NCI-H2227 (cell line): Measurements from ENCODE around the gene SGF29.
"Not testable (repeated sequence)": the region's sequence is repeated elsewhere in the genome, so short reads cannot be mapped to it uniquely, and the experiment has no call there.

ENCODE experiments used
- DNase-seq: peaks from one replicate; lab custom pipeline; 2025; ENCODE audit not compliant: unreplicated experiment; lab: John Stamatoyannopoulos, UW

The SGF29 gene

DNA sequence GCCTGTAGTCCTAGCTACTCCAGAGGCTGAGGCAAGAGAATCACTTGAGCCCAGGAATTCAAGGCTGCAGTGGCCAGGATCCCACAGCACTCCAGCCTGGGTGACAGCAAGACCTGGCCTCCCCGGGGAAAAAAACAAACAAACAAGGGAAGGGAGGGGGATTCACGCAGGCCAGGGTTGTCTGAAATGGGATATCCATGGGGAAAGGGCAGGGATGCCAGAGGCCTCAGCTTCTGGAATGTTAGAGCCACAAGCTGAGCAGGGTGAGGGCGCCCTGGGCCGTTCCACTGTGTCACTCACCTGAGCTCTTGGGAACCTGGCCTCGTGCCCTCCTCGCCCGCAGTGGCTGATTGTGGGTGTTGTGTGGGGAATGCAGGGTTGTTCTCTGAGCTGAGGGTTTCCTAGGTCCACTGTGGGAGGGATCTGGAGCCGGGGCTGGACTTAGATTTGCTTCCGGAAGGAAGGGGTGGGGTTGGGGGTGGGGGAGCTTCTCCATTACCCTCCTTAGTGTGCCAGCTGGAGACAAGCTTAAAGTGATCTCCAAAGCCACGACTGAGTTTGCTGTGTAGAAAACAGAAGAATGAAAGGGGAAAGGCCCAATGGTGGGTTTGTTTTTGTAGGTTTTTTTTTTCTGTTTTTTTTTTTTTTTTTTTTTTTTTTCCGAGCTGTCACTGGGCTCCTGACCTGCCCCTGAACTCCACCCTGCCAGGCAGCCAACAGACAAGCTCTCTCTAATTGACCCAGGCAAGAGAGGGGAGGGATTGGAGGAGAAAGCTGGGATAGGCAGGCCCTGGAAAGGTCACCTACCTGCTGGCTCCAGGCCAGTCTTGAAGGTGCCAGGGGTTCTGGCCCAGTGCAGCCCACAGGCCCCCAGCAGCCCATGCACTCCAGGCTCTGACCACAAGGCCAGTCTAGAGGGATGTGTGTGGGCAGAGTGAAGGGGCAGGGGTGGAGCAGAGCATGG is 56.2 kb downstream of the SGF29 start, which contains the start of gene SULT1A1:
Gene SULT1A1 (minus strand): TSS at position 414 of the 964 bp plus-strand sequence. CDS start 1,189 bp downstream, outside the sequence.
- DNase-seq = no peak

DNA sequence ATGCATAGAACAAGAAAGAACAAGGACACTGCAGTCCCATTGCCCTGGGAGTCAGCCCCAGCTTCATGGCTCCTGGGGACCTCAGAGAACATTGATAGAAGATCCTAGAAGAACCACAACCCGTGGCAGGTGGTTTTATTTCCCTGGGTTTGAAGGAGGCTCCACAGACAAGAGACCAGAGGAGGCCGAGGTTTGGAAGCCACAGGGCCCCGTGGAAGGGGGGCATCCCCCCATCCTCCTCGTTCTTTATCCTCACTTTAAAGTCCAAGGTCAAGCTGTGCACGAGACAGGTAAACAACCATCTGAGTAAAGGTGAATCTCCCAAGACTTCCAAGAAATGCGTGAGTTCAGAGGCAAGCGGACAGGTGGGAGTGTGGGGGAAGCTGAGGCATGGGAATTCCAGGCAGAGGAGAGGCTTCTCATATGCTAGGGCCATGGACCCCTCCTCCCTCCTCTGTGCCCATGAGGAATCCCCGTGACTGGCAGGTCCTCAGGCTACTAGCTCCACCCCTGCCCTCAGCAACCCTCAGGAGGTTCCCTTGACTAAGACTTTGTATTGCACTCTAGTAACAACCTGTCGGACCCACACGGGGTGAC is 57.0 kb downstream of the SGF29 start:
- DNase-seq = no peak

DNA sequence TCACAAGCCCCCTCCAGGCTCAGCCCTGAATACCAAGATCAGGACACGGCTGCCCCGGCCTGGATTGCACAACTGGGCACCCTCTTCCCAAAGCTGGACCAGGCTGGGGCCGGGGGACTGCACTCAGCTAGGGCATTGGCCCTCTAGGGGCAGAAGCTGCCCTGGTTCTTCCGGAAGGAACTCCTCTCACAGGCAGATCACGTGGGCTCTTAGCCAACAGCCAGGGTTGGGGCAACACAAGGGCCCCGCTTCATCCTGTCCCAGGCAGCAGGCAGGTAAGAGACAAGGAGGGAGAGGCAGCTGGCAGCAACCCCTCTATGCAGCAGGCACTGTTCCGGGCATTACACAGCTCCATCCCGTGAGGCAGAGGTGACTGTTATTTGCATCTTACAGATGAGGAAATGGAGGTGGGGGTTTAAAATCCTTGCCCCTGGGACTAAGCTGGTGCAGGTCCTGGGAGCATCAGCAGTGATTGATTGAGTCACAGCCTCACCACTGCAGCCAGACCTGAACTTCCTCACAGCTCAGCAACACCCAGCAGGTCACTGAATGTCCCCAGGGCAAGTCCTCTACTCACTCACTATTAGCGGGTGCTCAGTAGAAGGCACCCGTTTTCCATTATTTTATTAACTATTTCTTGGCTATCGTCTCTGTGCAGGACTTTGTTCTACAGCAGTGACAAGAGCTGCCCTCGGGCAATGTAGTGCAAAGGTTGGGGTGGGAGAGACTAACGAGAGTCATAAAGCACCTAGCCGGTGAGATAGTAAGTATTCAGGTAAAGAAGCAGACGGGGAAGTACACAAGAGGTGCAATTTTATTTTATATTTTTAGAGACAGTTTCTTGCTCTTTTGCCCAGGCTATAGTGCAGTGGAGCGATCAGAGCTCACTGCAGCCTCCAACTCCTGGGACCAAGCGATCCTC is 58.9 kb downstream of the SGF29 start:
- DNase-seq = not testable (repeated sequence)

DNA sequence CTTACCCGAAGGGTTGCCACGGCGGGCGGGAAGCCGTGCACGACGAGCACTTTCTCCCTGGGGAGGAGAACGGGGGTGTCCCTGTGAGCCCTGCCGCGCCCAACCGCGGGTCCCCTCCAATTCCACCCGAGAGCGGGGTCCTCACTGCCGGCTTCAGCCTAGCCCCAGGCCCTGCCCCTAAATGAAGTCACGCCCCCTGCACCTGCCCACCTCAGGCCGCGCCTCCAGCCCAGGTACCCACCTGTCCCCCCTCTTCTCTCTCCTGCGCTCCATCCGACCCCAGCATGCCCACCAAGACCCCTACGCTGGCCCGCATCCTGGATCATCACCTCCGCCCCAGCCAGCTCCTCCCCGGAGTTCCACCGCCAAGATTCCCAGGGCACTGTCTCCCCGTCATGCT is 60.2 kb downstream of the SGF29 start:
- DNase-seq = not testable (repeated sequence)

DNA sequence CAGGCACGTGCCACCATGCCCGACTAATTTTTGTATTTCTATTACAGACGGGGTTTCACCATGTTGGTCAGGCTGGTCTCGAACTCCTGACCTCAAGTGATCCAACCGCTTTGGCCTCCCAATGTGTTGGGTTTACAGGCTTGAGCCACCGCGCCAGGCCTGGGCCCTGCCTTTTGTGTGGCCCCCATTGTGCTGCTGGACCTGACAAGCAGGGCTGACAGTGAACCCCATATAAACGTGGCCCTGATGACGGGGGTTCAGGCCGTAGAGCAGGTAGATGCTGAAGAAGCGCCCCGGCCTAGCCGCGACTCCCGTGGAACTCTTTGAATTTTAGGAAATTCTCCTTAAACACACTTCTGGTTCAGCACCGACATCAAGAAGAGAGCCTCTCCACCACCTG is 60.8 kb downstream of the SGF29 start:
- not testable (repeated sequence) for DNase-seq

DNA sequence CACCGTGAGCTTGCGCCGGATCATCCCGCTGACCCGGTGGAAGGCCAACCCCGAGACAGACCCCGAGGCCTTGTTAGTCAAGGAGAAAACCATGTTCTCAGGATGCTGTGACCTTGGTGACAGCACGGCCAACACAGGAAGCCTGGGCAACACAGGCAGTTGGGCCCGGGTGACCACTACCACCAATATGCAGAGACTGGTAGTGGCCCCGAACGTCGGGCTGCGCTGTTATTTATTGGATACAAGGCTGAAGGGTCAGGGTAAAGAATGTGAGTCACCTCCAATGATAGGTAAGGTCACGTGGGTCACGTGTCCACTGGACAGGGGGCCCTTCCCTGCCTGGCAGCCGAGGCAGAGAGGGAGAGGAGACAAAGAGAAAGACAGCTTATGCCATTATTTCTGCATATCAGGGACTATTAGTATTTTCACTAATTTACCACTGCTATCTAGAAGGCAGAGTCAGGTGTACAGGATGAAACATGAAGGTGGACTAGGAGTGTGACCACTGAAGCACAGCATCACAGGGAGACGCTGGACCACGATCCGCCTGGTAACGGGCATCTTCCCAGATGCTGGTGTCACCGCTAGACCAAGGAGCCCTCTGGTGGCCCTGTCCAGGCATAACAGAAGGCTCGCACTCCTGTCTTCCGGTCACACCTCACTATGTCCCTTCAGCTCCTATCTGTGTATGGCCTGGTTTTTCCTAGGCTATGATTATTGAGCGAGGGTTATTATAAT is 61.9 kb downstream of the SGF29 start:
- peak; percentile 54 for DNase-seq

DNA sequence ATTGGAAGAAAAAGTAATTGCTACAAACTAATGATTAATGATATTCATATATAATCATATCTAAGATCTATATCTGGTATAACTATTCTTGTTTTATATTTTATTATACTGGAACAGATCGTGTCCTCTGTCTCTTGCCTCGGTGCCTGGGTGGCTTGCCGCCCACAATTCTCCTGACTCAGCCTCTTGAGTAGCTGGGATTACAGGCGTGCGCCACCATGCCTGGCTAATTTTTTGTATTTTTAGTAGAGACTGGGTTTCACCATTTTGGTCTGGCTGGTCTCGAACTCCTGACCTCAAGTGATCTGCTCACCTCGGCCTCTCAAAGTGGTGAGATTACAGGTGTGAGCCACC is 62.5 kb downstream of the SGF29 start:
- not testable (repeated sequence) for DNase-seq

DNA sequence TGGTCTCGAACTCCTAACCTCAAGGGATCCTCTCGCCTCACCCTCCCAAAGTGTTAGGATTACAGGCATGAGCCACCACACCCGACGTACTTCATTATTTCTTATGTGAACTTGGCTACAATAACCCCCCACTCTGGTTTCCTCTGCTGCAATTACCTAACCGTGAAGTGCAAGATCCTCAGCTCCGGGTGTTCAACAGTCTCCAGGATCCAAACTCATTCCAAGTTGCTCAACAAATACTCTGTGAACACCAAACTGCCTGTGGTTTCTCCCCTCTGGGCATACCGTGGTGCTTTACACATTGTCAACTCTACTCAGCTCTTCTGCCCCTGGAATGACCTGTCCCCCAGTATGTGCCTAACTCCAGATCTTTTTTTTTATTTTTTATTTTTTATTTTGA is 62.9 kb downstream of the SGF29 start:
- DNase-seq = no peak

DNA sequence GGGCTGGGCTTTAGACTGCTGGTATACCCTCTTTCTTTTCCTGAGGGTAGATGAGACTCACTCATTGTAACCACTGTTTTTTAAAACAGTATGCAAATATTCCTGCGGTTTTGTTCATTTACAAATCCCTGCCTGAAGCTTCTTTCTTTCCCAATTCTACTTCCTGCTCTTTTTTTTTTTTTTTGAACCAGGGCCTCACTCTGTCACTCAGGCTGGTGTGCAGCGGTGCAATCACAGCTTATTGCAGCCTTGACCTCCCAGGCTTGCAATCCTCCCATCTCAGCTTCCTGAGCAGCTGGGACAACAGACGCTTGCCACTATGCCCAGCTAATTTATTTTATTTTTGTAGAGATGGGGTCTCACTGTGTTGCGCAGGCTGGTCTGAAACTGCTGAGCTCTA is 64.2 kb downstream of the SGF29 start:
- DNase-seq = peak; percentile 33

DNA sequence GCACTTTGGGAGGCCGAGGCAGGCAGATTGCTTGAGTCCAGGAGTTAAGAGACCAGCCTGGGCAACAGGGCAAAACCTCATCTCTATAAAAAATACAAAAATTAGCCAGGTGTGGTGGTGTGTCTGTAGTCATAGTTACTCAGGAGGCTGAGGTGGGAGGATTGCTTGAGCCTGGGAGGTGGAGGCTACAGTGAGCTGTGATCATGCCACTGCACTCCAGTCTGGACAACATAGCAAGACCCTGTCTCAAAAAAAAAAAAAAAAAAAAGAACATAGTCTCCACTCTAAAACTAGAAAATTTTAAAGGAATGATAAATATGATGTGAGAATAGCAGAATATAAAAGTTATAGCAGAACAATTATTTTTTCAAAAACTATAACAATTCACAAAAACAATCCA is 66.6 kb downstream of the SGF29 start:
- not testable (repeated sequence) for DNase-seq

DNA sequence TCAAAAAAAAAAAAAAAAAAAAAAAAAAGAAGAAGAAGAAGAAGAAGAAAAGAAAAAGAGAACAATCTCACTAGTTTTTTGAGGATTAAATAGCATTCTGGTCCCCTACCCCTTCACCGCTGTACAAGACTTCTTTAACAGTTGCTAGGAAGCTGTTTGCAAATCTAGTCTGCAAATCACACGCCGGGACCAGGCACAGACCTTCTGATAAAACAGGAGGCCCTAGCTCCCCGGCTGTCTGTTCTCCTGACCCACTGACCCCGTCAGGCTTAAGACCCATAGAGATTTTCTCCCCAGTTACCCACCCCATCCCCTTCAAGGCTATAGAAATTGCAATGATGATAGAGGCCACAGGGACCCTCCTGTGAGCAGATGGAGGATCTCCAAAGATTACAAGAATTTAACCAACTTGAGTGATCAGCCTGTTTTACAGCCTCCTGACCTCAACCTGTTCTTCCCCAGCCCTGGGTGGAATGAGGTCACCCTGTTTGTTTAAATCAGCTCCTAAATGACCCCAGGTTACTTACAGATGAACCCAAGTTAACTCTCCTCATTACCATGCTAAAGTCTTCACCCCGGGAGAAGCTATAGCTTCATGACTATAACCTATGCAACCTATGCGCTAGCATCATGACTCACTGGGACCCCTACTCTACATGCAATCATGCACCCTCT is 67.9 kb downstream of the SGF29 start:
- DNase-seq = no peak

DNA sequence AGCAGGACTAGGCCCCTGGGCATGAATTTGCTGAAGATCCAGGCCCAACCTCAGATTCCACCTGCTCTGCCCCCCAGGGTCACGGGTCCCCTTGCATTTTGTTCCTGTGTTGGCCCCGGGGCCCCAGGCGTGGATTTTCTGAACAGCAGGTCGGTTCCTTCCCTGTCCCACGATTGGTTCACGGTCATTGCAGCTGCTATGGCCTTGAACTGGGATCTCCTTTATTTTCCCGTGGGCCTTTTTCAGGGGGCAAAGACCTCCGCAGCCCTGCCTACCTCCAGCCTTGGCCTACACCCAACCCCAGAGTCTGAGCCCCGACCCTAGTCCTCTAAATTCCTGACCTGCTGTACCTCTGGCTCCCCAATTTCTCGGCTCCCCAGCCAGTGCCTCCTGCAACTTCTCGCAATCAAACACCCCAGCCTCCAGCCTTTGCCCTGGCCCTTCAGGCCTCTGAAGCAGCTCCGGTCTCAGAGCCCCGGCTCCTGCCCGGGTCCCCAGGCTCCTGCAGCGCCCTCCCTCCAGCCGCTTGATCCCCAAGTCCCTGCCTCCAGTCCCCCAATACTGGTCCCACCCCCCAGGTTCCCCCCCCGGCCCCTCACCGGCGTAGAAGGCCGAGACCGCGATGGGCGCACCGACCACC is 68.9 kb downstream of the SGF29 start:
- not testable (repeated sequence) for DNase-seq

DNA sequence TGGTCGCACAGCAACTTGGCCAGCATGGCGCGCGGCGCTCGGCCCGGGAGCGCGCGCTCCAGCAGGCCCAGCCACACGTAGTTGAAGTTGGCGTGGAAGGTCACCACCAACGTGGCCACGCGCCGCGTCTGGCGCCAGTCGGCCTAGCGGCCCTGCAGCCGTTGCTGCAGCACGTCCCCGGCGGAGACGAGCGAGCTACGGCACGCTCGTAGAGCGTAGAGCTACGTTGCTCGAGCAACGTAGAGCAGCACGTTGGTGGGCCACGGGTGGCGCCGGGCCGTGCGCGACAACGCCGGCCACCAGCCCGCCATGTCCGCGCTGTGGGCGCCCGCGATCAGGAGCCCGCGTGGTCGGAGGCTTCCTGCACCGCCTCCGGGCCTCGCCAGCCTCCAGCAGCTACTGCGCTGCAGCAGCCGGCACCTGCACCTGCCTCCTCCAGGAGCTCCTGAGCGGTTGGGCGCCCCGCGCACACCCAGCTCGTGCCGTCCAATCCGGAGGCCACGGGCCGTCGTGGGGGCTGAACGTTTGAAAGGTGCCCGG is 69.5 kb downstream of the SGF29 start:
- peak; percentile 87 for DNase-seq

DNA sequence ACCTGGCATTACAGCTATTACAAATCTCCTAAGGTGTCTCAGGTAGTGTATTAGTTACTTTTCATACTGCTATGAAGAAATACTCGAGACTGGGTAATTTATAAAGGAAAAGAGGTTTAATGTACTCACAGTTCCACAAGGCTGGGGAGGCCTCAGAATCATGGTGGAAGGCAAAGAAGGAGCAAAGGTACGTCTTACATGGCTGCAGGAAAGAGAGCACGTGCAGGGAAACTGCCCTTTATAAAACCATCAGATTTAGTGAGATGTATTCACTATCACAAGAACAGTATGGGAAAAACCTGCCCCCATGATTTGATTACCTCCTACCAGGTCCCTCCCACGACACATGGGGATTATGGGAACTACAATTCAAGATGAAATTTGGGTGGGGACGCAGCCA is 77.2 kb downstream of the SGF29 start:
- DNase-seq = not testable (repeated sequence)

DNA sequence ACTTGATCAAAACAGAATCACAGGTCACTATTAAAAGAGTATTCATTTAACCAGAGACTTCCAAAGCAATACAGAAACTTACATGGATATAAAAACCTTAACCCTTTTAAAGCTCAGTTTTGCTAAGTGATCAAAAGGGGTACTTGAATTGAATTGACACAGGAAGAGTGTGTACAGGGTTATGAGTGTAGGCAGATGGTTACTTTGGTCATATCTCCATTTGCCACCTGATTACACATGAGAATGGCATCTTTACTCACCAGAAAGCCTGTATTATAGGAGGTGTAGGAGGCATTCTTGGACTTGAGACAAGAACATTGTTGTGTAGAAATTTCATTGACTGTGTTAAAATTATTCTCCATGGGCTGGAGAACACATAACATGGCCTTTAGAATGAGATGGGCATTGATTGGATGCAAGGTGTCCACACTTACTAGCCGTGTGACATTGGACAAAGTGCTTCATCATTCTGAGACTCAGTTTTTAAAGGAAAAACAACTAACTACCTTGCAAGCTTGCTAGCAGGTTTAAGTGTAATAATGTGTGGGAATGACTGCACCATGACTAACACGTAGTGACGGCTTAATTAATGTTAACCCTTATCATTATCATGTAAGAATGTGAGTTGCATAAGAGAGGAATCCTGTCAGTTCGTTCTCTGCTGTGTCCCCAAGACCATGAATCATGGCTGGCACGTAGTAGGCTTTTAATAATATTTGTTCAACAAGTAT is 82.5 kb downstream of the SGF29 start:
- not testable (repeated sequence) for DNase-seq

DNA sequence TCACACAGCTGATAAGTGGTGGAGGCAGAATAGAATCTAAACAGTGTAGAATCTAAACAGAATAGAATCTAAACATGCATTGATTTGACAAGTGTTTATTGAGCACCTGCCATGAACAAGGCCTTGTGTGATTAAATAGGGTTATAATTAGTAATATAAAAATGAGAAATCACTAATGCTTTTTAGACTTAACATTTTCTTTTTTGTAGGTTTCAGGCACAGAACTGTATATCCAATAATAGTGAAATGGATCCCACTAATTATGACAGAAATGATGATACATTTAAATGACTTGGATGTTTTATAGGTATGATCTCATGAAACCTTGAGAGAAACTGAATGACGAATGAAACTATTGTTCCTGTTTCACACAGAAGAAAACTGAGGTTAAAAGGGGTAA is 84.0 kb downstream of the SGF29 start, which contains the start of gene NPIPB8:
Gene NPIPB8 (plus strand): TSS at position 301 of the 400 bp plus-strand sequence. CDS start 296 bp downstream, outside the sequence.
- DNase-seq = not testable (repeated sequence)

DNA sequence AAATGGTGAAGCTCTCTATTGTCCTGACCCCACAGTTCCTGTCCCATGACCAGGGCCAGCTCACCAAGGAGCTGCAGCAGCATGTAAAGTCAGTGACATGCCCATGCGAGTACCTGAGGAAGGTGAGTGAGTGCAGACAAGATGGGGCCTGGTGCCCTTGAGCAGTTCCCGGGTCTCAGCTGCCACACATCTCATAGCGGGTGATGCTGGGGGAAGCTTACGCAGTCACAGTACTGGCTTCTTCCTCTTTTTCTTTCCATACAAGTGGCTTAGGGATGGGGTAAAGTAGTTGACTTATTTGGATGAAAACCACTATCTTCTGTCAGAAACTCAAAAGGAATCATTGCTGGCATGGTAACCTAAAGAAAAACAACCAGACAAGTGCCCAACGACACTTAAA is 84.6 kb downstream of the SGF29 start:
- not testable (repeated sequence) for DNase-seq

DNA sequence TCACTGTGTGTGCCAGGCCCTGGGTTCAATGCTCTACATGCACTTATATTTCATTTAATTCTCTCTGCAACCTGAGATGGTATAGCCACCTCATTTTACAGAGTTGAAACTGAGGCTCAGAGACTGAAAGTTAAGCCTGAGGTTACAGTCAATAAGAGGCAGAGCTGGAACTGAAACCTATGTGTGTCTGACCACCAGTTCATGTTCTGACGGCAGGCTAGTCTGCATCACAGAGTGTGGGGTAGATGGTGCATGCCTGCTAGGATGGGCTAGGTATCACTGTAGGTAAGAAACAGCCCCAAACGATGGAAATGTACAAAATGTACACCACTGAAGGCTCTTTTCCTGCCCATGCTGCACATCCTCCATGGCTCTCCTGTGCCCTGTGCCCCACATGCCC is 86.2 kb downstream of the SGF29 start:
- DNase-seq = not testable (repeated sequence)
